Stimulated activated CD4-positive, alpha-beta T cell treated with anti-CD3 and anti-CD28 coated beads, Interleukin-1b, Interleukin-23, amount 100 ng/mL, for 1 hour (primary cell): ENCODE data around the gene SMAD3.
"Not testable (repeated sequence)": the region's sequence is repeated elsewhere in the genome, so short reads cannot be mapped to it uniquely, and the experiment has no call there.

Experiments used
- DNase-seq, 2 donors: peaks; one replicate each; pipeline ENCODE4 v3.0.0-alpha.2; 2020; ENCODE audit warnings: low read depth in 2 of 2

SMAD3 gene

DNA sequence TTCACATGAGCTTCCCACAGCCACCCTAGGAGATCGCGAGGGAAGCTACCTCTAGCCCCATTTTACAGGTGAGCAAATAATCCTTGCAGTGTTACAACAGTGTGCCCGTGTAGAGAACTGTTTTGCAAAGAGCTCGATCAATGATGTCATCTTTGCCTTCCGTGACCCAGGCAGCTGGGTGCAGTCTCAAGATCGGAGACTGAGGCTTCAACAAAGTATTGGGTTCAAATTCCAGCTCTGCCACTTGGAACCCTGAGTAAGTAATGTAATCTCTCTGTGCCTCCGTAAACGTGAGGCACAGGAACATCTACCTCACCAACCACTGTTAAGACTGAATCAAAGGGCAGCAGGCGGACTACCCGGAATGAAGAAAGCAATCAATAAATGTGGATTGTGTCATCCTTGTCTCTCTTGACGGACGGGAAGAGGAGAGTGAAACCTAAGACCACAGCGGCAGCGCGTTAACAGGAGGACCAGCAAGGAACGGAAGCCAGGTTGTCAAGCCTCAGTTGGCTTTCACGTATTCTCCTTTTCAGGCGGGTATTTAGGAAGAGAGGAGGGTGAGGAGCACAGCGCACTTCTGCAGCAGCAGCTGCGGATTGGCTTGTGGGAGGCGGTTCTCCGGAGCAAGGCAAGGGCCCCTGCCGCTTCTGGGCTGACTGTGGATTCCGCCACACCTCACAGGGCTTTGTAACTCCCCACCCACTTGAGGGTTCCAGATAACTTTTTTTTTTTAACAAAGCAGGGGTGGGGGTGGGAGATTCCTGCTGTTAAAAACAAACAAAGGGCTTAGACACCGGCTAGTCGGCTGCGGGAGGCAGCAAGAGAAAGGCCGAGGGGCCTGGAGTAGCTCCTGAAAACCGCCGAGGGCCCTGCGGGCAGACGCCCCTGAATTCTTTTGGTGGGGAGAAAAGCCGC, 1.5 kb upstream of the SMAD3 start:
- DNase-seq: no peak

DNA sequence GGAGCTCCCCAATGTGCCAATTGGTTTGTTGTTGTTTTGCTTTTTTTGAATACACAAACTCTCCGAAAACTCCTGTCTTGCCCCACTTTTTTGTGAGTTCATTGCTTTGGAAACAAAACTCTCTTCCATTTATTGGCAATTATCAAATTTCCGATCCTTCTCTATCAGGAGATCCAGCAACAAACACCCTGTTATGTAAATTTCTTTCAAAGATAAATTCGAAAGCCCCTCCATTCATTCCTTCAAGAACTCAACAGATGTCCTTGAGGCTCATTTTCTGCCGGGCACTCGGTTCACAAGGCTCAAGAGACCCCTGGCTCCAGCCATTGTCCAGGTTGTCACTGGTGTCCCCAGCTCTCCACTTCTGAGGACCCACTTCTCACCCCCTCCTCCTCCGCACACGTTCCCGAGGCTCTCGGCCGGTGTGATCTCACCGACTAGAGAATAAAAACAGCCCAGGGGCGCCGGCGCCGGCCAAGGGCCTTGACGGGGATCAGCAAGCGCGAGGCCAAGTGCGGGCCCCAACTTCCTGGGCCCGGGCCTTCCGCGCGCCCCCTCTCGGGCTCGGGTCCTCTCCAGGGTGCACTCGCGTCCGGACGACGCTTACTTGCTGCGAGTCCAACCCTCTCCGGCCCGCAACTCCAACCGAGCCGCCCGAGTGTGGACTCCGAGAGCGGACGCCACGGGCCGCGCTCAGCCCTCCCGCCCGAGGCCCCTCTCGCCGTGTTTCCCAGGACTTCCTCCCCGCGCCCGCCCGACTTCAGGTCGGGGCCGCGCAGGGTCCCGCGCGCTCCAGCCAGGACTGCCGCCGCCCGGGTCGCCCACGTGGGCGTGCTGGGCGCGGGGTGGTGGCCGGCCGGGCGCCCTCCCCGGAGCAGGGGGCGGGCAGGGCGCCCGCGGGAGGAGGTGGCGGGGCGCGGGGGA, 533 bp upstream of the SMAD3 start:
- no peak for DNase-seq

GRCh38 chr15:67066041-67066958, 898 bp downstream of the SMAD3 start:
- DNase-seq: no peak

GRCh38 chr15:67066959-67067853, 1.8 kb downstream of the SMAD3 start:
- no peak for DNase-seq

DNA sequence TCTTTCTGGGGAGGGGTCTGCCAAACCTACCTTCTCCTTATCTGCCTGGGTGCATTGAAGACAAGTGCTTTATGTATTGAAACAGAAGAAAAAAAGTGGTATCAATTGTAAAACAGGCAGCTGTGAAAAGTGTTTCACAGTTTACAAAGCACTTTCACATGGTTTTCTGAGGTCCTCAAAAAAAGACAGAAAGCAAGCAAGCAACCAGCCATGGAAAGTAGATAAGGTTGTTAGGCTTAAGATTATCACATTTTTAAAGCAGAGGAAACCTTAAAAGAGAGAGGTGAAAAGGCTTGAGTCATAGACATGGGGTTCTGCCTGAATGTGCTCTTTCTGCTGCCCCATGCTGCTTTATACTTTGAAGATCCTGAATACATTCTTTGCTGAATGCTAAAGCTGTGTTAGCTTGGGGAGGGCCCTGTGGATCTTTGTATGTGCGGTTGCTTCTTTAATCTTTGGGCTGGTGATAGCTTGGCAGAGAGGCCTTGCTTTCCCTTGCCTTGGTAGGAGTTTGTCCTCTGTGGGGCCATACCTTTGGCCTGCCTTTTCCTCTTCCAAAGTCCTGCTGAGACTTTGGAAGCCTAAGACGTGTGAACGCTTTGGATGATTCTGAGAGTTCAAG, 2.6 kb downstream of the SMAD3 start:
- no peak for DNase-seq

- no peak for DNase-seq
Measured at GRCh38 chr15:67068710-67069400, 3.5 kb downstream of the SMAD3 start.

DNA sequence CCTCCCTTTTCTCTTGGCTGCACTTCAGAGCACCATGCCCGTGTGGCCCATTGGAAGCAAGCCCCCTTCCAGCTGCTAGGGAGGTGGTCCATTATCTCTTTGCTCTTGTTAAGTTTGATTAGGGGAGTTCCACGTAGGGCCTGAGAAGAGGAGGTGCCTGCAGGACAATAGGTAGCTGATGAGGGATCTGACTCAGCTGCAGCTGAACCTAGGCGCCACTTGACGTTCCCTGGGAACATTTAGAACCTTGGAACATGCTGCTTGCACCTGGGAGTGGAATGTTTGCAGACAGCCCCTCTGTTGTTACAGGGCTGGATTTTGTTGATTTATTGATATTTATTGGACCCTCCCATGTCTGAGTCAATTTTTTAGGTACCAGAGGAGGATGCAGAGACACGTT, 4.7 kb downstream of the SMAD3 start:
- DNase-seq: no peak

- DNase-seq: no peak
Measured at GRCh38 chr15:67070892-67071664, 5.7 kb downstream of the SMAD3 start.

GRCh38 chr15:67072442-67072841, 7.0 kb downstream of the SMAD3 start:
- DNase-seq: no peak

GRCh38 chr15:67072958-67073357, 7.6 kb downstream of the SMAD3 start:
- DNase-seq: no peak

DNA sequence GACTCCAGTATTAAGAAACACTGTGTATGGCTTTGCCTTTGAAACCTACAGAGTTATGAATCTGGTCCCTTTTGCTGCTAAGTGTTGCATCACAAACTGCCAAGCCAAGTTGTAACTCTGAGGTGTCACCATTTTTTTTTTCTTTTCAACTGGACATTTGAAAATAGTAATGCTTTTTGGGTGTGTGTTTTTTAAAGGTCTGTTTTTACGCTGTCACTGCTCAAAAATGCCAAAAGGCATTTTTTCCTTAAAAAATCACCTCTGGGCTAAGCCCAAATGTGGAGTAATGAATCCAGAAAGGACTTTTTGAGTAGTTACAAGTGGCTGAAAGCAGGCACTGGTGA, 9.5 kb downstream of the SMAD3 start:
- no peak for DNase-seq

GRCh38 chr15:67075555-67076135, 10.2 kb downstream of the SMAD3 start:
- not testable (repeated sequence) for DNase-seq

DNA sequence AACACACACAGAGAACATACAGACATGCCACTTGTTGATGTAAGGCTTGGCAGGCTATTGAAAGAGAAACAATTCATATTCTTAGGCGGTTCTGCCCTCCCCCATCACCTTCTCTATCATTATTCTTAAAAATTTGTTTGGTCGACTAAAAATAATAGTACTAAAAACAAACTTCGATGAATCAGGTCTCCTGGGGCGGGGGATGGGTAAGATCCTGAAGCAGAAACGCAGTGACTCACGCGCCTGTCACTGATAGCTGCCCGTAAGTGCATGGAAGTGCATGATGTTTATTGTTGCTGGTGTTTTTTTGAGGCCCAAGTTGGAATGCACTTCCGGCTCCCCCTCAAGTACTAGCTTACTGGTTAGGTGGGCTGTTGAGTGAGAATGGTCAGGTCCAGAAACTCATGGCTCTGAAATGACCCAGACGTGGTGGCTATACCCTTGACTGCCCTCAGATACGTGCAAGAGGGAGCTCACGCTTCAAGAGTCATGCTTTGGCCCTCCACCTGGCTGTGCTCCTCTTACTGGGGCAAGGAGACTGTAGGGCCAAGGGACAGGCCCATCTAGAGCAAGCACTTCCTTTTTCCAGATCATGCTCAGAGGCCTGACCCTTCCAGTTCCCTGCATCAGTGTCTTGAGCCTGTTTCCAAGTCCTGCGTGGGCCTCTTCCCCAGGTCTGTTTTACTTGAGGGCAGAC, 10.9 kb downstream of the SMAD3 start:
- DNase-seq: no peak

DNA sequence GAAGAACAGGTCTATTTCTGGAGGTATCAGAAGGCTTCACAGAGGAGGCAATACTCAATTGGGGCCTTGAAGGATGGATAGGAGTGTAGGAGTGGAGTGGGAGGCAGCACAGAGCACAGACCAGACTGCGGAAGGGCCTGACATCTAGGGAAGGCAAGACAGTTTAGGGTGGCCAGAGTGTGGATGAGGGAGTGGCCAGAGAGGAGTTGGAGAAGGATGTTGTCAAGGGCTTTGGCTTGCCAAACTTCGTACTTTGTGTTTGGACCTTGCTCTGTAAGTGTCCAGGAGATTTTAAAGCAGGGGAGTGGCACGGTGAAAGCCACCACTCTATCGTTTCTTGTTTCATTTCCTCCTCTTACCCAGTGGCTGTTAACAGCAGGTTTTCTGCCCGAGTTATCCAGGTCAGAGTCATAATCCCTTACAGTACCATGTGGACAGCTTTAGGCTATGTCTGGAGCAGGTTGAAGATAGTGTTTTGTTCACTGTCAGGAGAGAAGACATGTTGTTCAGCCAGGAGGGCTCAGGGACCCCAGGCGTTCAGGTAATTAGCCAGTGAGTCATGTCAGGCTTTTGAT, 12.3 kb downstream of the SMAD3 start:
- DNase-seq: no peak

- no peak for DNase-seq
Measured at GRCh38 chr15:67079361-67079760, 14.0 kb downstream of the SMAD3 start.

GRCh38 chr15:67080118-67080899, 14.9 kb downstream of the SMAD3 start:
- no peak for DNase-seq
